Muscle layer of duodenum (tissue), 2 donors: ENCODE results near the gene TPGS1.
A peak's percentile ranks its signal among the peaks of the same experiment; 100 is the strongest.

Experiments
- H3K27ac ChIP-seq: one replicate; pipeline ENCODE4 v1.7.0; 2013; ENCODE audit warnings: mild to moderate bottlenecking, low read length
- H3K27me3 ChIP-seq: one replicate; pipeline ENCODE4 v1.7.0; 2013; ENCODE audit warnings: low read depth, mild to moderate bottlenecking, control low read depth, low read length
- H3K36me3 ChIP-seq, 2 donors: one replicate each; pipeline ENCODE4 v1.7.0; 2013; ENCODE audit warnings: low read length in 2 of 2, control low read depth in 1 of 2, mild to moderate bottlenecking in 1 of 2; ENCODE audit not compliant: insufficient read depth in 2 of 2, control insufficient read depth in 1 of 2
- H3K4me1 ChIP-seq, 2 donors: one replicate each; pipeline ENCODE4 v1.7.0; 2013; ENCODE audit warnings: low read length in 2 of 2, mild to moderate bottlenecking in 2 of 2, control low read depth in 1 of 2, moderate library complexity in 1 of 2; ENCODE audit not compliant: insufficient read depth in 2 of 2, control insufficient read depth in 1 of 2
- H3K4me3 ChIP-seq, 2 donors: one replicate each; pipeline ENCODE4 v1.7.0; 2013; ENCODE audit warnings: low read length in 2 of 2, low read depth in 1 of 2, mild to moderate bottlenecking in 1 of 2
- H3K9me3 ChIP-seq, 2 donors: one replicate each; pipeline ENCODE4 v1.7.0; 2013; ENCODE audit warnings: low read length in 2 of 2, control low read depth in 1 of 2, mild to moderate bottlenecking in 1 of 2; ENCODE audit not compliant: control insufficient read depth in 1 of 2
- donor health status: healthy.

Gene TPGS1, protein sequence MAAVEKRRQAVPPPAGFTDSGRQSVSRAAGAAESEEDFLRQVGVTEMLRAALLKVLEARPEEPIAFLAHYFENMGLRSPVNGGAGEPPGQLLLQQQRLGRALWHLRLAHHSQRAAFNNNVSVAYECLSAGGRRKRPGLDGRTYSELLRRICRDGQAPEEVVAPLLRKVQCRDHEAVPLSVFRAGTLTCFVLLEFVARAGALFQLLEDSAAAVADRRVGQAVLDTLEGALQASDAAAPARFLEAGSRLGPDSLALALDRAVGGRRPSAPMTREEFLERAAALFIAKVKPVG

DNA sequence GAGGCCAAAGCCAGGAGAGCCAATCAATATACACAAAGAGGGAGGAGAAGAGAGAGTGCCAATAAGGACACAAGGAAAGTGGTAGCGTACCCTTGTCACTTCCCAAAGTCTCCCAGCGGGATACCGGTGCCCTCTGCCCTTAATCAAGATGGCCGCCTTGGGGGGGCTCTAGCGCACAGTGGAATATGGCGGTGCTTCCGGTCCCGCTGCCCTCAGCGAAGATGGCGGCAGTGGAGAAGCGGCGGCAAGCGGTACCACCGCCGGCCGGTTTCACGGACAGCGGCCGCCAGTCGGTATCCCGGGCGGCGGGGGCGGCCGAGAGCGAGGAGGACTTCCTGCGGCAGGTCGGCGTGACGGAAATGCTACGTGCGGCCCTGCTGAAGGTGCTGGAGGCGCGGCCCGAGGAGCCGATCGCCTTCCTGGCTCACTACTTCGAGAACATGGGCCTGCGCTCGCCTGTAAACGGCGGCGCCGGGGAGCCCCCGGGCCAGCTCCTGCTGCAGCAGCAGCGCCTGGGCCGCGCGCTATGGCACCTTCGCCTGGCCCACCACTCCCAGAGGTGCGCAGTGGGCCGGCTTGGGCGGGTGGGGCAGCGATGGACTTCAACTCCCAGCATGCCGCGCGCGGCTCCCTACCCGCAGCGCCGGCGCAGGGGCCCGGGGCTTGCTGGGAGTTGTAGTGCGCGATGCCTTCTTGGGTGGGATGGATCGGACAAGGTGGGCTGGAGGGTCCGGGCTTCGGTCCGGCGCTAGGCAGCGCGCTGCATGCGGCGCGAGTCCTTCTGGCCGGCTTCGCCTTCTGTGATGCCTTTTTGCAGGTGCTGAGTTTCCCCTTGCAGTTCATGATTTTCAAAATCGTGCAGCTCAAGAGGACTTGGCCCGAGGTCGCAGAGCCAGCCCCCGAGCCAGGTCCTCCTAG is at the start of gene TPGS1:
TPGS1 (plus strand) TSS at position 212 of the 918 bp plus-strand sequence; CDS start at position 222, 10 bp downstream.
- peak within 1 kb of the TSS; percentile 79 to 99 for H3K4me3 ChIP-seq

DNA sequence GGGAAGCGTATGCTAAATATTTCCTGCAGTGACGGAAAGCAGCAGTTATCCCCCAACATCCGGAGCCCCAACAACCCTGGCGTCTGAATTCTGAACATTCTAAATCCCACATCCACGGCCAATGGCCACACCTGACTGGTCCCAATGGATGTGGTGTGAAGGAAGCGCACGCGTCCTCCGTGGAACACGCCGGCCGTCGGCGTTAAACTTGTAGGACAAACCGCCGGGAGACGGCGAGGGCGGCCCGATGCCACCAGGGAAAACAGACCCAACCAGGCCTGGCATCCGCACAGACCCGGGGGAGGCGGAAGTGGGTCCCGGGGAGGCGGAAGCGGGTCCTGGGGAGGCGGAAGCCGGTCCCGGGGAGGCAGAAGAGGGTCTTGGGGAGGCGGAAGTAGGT is 49.7 kb upstream of the TPGS1 start:
- H3K27ac ChIP-seq = no peak overlapping the region
- H3K9me3 ChIP-seq = no peaks in the 10 kb centered on the region
- no peaks in the 10 kb centered on the region for H3K27me3 ChIP-seq
- H3K4me1 ChIP-seq = peaks cover 0 to 21% of the 10 kb centered on the region in 2 donors
- H3K36me3 ChIP-seq = peaks cover 0 to 5% of the 10 kb centered on the region in 2 donors
- no peak overlapping the region for H3K4me3 ChIP-seq

More for the DNA sequence above, at the start of gene TPGS1:
- Histone ChIP-seq H3K9me3 (no peaks in the 10 kb centered on the region), H3K4me1 (peaks cover 0 to 34% of the 10 kb centered on the region in 2 donors), H3K36me3 (peaks cover 0 to 6% of the 10 kb centered on the region in 2 donors), H3K27me3 (no peaks in the 10 kb centered on the region), H3K27ac (peak within 1 kb of the TSS; percentile 91)

DNA sequence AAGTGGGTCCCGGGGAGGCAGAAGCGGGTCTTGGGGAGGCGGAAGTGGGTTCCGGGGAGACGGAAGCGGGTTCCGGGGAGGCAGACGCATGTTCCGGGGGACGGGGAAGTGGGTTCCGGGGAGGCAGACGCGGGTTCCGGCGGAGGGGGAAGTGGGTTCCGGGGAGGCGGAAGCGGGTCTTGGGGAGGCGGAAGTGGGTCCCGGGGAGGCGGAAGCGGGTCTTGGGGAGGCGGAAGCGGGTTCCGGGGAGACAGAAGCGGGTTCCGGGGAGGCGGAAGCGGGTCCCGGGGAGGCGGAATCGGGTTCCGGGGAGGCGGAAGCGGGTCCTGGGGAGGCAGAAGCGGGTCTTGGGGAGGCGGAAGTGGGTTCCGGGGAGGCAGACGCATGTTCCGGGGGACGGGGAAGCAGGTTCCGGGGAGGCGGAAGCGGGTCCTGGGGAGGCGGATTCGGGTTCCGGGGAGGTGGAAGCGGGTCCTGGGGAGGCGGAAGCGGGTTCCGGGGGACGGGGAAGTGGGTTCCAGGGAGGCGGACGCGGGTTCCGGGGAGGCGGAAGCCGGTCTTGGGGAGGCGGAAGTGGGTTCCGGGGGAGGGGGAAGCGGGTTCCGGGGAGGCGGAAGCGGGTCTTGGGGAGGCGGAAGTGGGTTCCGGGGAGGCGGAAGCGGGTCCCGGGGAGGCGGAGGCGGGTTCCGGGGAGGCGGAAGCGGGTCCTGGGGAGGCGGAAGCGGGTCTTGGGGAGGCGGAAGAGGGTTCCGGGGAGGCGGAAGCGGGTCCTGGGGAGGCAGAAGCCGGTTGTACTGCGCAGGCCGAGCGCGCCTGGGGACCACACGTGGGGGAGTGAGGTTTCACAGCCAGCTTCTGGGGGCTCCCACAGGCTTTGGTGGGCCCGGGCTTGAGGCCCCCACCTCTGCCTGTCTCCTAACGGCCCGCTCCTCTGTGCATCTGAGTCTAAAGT is 48.9 kb upstream of the TPGS1 start:
- no peak overlapping the region for H3K4me3 ChIP-seq
- H3K36me3 ChIP-seq = peaks cover 0 to 5% of the 10 kb centered on the region in 2 donors
- peaks cover 0 to 21% of the 10 kb centered on the region in 2 donors for H3K4me1 ChIP-seq
- no peak overlapping the region for H3K27ac ChIP-seq
- H3K27me3 ChIP-seq = no peaks in the 10 kb centered on the region
- H3K9me3 ChIP-seq = no peaks in the 10 kb centered on the region

DNA sequence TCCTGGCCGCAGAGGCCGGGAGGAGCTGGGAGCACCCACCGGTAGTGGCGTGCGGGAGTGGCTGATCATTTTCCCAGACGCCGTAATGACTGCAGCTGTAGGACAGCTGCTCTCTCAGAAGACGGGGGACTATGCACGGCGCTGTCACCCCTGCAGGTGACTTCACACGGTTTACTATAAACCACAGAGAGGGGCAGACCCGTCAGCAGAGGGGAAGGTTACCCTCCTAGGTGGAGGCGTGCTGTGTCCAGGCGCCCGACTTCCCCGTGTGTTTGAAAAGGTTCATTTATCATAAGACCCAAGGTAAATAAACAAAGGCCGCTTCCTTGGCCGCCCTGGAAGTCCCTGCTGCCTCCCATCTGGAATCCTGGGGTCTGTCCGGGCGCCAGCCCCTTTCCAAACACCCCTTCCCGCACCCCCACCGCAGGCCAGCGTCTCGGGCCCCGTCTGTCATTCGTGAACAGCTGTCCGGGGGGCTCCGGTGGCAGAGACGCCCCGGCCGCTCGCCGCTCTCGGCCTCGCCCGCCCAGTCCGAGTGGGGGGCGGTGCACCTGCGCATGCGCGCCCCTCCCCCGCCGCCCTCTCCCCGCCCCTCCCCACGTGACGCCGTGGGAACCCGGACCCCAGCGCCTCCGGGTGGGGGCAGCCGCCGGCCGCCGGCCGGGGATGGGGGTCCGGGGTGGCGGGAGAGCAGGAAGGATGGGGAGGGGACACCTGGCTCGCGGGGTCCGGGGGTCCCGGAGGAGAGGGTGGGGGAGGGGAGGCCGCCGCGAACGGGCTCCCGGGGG is 47.4 kb upstream of the TPGS1 start:
- H3K27ac ChIP-seq = no peak overlapping the region
- no peaks in the 10 kb centered on the region for H3K9me3 ChIP-seq
- H3K27me3 ChIP-seq = no peaks in the 10 kb centered on the region
- H3K4me1 ChIP-seq = peaks cover 0 to 21% of the 10 kb centered on the region in 2 donors
- peak overlapping the region; percentile 57 to 79 for H3K4me3 ChIP-seq
- H3K36me3 ChIP-seq = no peaks in the 10 kb centered on the region

DNA sequence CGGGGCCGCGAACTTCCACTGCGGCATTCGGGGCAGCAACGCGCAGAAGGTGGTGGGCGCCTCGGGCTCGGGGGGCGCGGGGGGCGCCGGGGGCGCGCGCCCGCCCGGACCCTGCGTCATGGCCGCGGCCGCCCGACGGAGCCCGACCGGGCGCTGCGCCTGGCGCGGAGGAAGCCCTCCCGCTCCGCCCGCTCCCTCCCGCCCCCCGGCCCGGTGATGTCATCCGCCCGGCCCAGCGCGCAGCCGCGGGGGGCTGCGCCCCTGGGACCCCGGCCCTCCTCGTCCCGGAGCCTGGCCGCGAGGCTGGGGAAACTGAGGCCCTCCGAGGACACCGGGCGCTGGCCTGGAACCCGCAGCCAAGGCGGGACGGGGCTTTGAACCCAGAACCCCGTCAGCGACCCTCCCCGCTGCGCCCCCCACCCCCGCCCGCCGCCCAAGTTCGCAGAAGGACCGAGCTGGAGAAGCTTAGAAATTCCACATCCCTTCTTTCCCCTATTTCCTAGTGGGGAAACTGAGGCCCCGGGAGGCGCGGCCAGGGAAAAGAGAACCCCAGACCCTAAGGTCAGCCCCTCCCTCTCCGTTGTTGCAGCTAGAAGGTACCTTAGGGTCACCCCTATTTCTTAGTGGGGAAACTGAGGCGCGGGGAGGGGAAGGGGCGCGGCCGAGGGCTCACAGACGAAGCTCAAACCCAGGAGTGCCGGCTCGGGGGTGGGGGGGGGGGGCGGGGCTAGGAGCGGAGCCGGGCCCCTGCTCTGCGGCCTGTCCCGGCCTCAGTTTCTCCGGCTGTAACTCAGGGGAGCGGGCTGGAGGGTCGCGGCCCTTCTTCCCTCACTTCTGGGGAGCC is 46.2 kb upstream of the TPGS1 start, which contains the start of gene SHC2:
SHC2 (minus strand) TSS at position 157 of the 844 bp plus-strand sequence; CDS start at position 120, 37 bp downstream.
- H3K27ac ChIP-seq = no peak within 1 kb of the TSS

DNA sequence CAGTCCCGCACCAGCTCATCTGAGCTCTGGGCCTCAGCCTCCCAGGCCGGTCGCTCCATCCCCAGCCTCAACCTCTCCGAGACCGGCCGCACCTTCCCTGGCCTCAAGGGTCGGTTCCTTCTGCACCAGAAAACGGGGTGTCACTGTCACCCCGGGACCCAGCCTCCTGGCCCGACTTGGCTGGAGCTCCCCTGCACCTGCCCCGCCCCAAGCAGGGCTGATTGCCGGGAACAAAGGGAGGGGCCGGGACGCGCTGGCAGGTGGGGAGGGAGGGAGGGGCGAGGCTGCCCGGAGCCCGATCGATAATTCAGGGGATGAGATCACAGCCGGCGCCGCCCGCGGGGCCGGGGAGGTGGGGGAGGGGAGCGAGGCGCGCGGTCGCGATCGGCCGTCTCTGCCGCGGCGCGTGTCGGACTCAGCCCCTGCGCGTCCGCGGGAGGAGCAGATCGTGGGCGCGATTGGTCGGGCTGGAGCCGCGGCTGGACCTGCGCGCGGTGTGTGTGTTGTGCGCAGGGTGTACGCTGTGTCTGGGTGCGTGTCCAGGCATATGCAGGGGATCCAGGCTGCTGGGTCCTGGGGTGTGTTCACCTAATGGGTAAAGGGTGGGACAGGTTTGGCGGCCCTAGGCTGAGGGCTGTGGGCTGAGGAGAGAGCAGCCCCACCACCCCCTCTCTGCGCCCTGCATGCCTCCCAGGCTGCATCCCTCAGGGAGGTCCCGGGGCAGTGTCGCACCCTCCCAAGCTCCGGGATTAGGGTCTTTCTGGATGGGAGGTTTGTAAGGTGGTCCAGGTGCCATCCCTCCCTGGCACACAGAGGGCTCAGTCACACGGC is 45.4 kb upstream of the TPGS1 start:
- H3K4me3 ChIP-seq = peak overlapping the region in 1 of 2 donors; percentile 54
- no peaks in the 10 kb centered on the region for H3K27me3 ChIP-seq
- H3K4me1 ChIP-seq = peaks cover 0 to 21% of the 10 kb centered on the region in 2 donors
- H3K27ac ChIP-seq = no peak overlapping the region
- no peaks in the 10 kb centered on the region for H3K36me3 ChIP-seq
- no peaks in the 10 kb centered on the region for H3K9me3 ChIP-seq

More for the DNA sequence above, 46.2 kb upstream of the TPGS1 start, which contains the start of gene SHC2:
- no peaks in the 10 kb centered on the region for H3K36me3 ChIP-seq
- H3K4me3 ChIP-seq = peak within 1 kb of the TSS; percentile 57 to 79
- no peaks in the 10 kb centered on the region for H3K9me3 ChIP-seq
- peaks cover 0 to 21% of the 10 kb centered on the region in 2 donors for H3K4me1 ChIP-seq
- no peaks in the 10 kb centered on the region for H3K27me3 ChIP-seq

DNA sequence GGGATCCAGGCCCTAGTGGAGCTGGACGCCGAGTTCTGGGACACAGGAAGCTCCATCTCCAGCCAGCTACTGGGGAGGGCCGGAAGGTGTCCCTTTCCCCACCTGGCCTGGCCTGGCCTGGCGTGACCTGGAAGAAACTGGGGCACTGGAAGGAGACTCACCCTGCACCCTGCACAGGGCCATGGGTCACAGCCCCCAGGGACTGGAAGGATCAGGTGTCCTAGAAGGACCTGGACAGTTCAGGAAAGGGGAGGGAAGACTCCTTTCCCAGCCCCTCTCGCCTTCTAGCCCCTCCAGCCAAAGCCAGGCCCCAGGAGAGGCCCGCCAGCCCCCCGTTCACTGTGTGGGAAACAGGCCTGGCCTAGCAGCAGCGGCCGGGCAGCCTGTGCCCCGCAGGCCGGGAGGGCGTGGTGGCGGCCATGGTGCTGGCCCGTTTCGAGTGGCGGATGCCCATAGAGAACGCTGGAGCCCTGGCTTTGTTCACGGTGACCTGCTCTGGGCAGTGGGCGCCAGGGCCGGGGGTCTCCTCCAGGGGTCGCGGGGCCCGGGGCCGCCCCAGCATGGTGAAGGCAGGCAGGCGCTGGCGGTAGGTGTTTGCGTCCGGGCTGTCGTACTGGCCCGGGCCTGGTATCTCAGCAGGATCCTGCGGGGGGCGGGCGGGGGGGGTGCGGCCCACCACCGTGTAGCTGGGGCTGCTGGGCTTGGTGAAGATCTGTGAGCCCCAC is 43.7 kb upstream of the TPGS1 start:
- Histone ChIP-seq H3K4me1 (peaks cover 0 to 19% of the 10 kb centered on the region in 2 donors), H3K27ac (no peak overlapping the region), H3K4me3 (no peak overlapping the region), H3K9me3 (no peaks in the 10 kb centered on the region), H3K27me3 (no peaks in the 10 kb centered on the region), H3K36me3 (no peaks in the 10 kb centered on the region)

DNA sequence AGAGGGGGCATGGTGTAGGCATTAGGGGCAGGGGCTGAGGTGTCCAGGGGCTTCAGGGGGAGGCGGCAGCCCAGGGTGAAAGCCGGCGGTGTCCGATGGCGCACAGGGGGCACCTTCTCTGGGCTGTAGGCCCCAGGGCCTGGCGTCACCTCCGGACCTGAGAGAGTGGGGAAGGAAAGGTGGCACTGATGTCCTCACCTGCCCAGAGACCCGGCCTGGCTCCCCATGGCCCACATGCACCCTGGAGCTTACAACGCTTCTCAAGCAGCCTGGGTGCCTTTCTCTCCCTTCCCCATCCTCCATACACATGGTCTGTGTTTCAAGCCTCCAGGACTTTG is 43.1 kb upstream of the TPGS1 start:
- Histone ChIP-seq H3K9me3 (no peaks in the 10 kb centered on the region), H3K27me3 (no peaks in the 10 kb centered on the region), H3K36me3 (no peaks in the 10 kb centered on the region), H3K27ac (no peak overlapping the region), H3K4me1 (peaks cover 0 to 13% of the 10 kb centered on the region in 2 donors), H3K4me3 (no peak overlapping the region)
